ENCODE data around the gene PPP4R3A. TPM values are rescaled to one million over a fixed set of nuclear protein-coding genes. Genes with fewer than 3 reads are reported as not detected.

The PPP4R3A gene
- total and polyA plus RNA-seq, 2 of the 4 experiments (the other 2 are of a cell fraction): 28.2 to 28.9 TPM

DNA sequence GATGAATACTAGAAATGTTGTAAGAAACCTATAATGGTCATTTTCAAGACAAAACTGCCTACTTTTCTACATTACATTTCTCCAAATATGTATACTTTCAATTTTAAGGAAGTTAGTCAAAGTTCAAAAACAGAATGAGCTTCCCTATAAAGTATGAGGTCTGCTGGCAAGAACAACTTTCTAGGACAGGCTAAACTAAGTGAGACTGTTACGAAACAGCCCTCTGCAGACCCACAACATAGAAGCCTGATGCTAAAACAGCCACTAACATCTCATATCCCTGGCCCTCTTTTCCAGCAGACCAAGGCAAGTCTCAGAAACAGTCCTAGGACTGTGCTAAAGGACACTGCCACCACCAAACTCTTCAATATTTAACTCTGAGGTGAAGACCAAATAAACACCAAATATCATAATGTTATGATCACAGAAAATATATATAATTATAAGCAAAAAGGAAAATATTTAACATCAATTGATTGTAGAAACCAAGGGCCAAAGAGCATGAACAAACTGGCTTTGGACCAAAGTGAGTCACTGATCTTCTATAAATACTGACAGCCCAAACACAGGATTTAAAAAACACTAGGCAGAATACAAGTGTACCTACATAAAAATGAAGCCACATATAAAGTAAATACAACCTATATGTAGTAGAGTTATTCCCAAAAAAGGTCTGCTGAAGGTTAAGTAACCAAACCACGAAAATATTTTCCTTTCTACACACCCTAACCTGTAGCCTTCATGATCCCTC, 27.7 kb downstream of the PPP4R3A start:
- H4K5ac ChIP-seq (ENCODE audit: low read depth, low read length): no peak overlapping the region
- ATAC-seq (ENCODE audit: low read depth) (peak; percentile 89), DNase-seq (peak; percentile 78)
- intact Hi-C loops (cut with micrococcal nuclease): loop anchor here (2.0 kb wide), 1 partner anchor 26 kb away; no protein-coding TSS in a partner anchor
- ChIA-PET POLR2A (ENCODE audit: unreplicated experiment) (no interaction called here), CTCF (no interaction called here)
- H3K27ac ChIP-seq (ENCODE audit: insufficient read depth, low read length): peak overlapping the region; percentile 68; the same call in 1 of the 2 replicates
- no peak overlapping the region for H3K9ac ChIP-seq (ENCODE audit: low read depth, low read length)
- H3K79me1 ChIP-seq (ENCODE audit: low read depth in 1 of 2, low read length in 2 of 2): peaks cover 27 to 59% of the 10 kb centered on the region in 2 experiments
- H2AK5ac ChIP-seq (ENCODE audit: low read depth, low read length): no peak overlapping the region
- H3K23ac ChIP-seq (ENCODE audit: low read depth, low read length): no peak overlapping the region
- H4K91ac ChIP-seq (ENCODE audit: insufficient read depth, low read depth, low read length): no peak overlapping the region
- H2BK120ac ChIP-seq (ENCODE audit: low read depth, low read length): no peak overlapping the region
- no peak for TF ChIP-seq RFX5 (IDR thresholded peaks at IDR 0.05; ENCODE audit: low read depth, low read length)
- peak; percentile 77 for TF ChIP-seq CEBPB (IDR thresholded peaks at IDR 0.05; ENCODE audit: low read depth, low read length)
- H3K36me3 ChIP-seq (ENCODE audit: control insufficient read depth, insufficient read depth, low read length): peaks cover 35% of the 10 kb centered on the region
- H3K4me1 ChIP-seq (ENCODE audit: control insufficient read depth, insufficient read depth, low read length): peaks cover 7% of the 10 kb centered on the region
- peaks cover 6% of the 10 kb centered on the region; the same call in 1 of the 2 replicates for H3K9me1 ChIP-seq (ENCODE audit: insufficient read depth, low read length)
- no peak overlapping the region for H2AK9ac ChIP-seq (replicated peaks; ENCODE audit: low read depth, low read length, poor library complexity)
- peaks cover 60% of the 10 kb centered on the region for H4K20me1 ChIP-seq (ENCODE audit: insufficient read depth, low read length)
- H2BK20ac ChIP-seq (ENCODE audit: low read depth, low read length): no peak overlapping the region
- no peaks in the 10 kb centered on the region for H3K27me3 ChIP-seq (ENCODE audit: control insufficient read depth, insufficient read depth, low read length)
- H3K9me3 ChIP-seq (ENCODE audit: control insufficient read depth, insufficient read depth, low read length): no peaks in the 10 kb centered on the region
- no peak overlapping the region for H3K56ac ChIP-seq (ENCODE audit: extremely low read depth, insufficient read depth, low read length)
- no peak overlapping the region for H2BK15ac ChIP-seq (ENCODE audit: low read depth, low read length)
- dilution Hi-C loops (cut with HindIII; ENCODE audit: low sequenced_read_pairs, unreplicated experiment): no loop called here
- H2BK5ac ChIP-seq (ENCODE audit: low read depth, low read length, poor library complexity, severe bottlenecking): peak overlapping the region; percentile 74
- BruUV-seq (replicated peaks): no TSS peak
- no peak overlapping the region for H3K4ac ChIP-seq (ENCODE audit: low read depth, low read length)
- no CpG with 5 or more reads among the region's 2 CpGs for WGBS, 2 experiments (ENCODE audit: extremely low coverage in 2 of 2, insufficient read length in 1 of 2)
- H2AFZ ChIP-seq (replicated peaks; ENCODE audit: low read length, poor library complexity): no peak overlapping the region
- in situ Hi-C loops (cut with MboI; ENCODE audit: low sequenced_read_pairs): loop anchor here (25.0 kb wide), 2 partner anchors 530 to 1330 kb away; no protein-coding TSS in a partner anchor
- H4K8ac ChIP-seq (ENCODE audit: low read depth in 2 of 2, low read length in 2 of 2): no peak overlapping the region
- H3K14ac ChIP-seq (replicated peaks; ENCODE audit: low read depth, low read length): no peak overlapping the region
- H3K18ac ChIP-seq (ENCODE audit: low read depth, low read length): 0 out of 2 replicates have a peak overlapping the region, but pooled peaks have one; percentile 11
- no peak overlapping the region for H3K4me3 ChIP-seq (ENCODE audit: insufficient read depth, low read depth, low read length)
- H3K4me2 ChIP-seq (ENCODE audit: low read depth, low read length): peak overlapping the region; percentile 36; the same call in 1 of the 2 replicates

All from IMR-90 (cell line).